ENCODE results near the gene CELF2.

CELF2 gene

DNA sequence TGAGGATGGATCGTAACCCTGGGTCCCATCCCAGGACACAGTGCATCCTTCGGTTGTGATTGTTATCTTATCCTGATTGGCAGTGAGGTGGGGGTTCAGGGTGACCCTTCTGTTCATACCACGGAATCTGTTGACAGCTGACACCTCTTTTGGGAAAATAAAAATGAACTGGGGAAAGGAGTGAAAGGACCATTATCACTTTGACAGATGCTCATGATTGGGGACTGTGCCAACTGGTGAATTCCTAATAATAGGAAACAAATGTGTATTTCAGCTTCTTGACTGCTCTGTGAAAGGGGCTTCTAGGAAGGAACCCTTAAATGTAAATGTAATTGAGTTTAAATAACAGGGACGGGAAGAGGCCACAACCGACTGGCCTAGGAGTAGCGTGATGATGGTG, 65.4 kb downstream of the CELF2 start:
- no peak for ATAC-seq
- TF ChIP-seq CSDC2 (CRISPR knock-in tag; IDR thresholded peaks at IDR 0.05) = no peak
- TF ChIP-seq PPARA (CRISPR knock-in tag; IDR thresholded peaks at IDR 0.05; ENCODE audit: borderline replicate concordance) = no peak
- TF ChIP-seq, protein P1, sequence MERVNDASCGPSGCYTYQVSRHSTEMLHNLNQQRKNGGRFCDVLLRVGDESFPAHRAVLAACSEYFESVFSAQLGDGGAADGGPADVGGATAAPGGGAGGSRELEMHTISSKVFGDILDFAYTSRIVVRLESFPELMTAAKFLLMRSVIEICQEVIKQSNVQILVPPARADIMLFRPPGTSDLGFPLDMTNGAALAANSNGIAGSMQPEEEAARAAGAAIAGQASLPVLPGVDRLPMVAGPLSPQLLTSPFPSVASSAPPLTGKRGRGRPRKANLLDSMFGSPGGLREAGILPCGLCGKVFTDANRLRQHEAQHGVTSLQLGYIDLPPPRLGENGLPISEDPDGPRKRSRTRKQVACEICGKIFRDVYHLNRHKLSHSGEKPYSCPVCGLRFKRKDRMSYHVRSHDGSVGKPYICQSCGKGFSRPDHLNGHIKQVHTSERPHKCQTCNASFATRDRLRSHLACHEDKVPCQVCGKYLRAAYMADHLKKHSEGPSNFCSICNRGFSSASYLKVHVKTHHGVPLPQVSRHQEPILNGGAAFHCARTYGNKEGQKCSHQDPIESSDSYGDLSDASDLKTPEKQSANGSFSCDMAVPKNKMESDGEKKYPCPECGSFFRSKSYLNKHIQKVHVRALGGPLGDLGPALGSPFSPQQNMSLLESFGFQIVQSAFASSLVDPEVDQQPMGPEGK (CRISPR knock-in tag; IDR thresholded peaks at IDR 0.05; ENCODE audit: borderline replicate concordance) = no peak
- no peak for TF ChIP-seq ZNF70 (CRISPR knock-in tag; IDR thresholded peaks at IDR 0.05)
- TF ChIP-seq GLIS3 (CRISPR knock-in tag; IDR thresholded peaks at IDR 0.05) = no peak
- no peak for TF ChIP-seq ISL1 (CRISPR knock-in tag; IDR thresholded peaks at IDR 0.05)
- TF ChIP-seq ZFP3 (CRISPR knock-in tag; IDR thresholded peaks at IDR 0.05) = no peak
- TF ChIP-seq ZFP30 (CRISPR knock-in tag; IDR thresholded peaks at IDR 0.05) = no peak
- TF ChIP-seq ZNF8 (CRISPR knock-in tag; IDR thresholded peaks at IDR 0.05) = no peak
- no peak for TF ChIP-seq TCF4 (CRISPR knock-in tag; IDR thresholded peaks at IDR 0.05; ENCODE audit: borderline replicate concordance)
- TF ChIP-seq BACH2 (CRISPR knock-in tag; IDR thresholded peaks at IDR 0.05; ENCODE audit: borderline replicate concordance) = no peak
- no peak for TF ChIP-seq ARNTL (CRISPR knock-in tag; IDR thresholded peaks at IDR 0.05; ENCODE audit: borderline replicate concordance, low read depth)
- no peak for TF ChIP-seq ZC3H10 (CRISPR knock-in tag; IDR thresholded peaks at IDR 0.05)
- TF ChIP-seq, protein P2, sequence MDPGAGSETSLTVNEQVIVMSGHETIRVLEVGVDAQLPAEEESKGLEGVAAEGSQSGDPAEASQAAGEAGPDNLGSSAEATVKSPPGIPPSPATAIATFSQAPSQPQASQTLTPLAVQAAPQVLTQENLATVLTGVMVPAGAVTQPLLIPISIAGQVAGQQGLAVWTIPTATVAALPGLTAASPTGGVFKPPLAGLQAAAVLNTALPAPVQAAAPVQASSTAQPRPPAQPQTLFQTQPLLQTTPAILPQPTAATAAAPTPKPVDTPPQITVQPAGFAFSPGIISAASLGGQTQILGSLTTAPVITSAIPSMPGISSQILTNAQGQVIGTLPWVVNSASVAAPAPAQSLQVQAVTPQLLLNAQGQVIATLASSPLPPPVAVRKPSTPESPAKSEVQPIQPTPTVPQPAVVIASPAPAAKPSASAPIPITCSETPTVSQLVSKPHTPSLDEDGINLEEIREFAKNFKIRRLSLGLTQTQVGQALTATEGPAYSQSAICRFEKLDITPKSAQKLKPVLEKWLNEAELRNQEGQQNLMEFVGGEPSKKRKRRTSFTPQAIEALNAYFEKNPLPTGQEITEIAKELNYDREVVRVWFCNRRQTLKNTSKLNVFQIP (CRISPR knock-in tag; IDR thresholded peaks at IDR 0.05; ENCODE audit: borderline replicate concordance, low read depth) = no peak
- TF ChIP-seq, protein P3, sequence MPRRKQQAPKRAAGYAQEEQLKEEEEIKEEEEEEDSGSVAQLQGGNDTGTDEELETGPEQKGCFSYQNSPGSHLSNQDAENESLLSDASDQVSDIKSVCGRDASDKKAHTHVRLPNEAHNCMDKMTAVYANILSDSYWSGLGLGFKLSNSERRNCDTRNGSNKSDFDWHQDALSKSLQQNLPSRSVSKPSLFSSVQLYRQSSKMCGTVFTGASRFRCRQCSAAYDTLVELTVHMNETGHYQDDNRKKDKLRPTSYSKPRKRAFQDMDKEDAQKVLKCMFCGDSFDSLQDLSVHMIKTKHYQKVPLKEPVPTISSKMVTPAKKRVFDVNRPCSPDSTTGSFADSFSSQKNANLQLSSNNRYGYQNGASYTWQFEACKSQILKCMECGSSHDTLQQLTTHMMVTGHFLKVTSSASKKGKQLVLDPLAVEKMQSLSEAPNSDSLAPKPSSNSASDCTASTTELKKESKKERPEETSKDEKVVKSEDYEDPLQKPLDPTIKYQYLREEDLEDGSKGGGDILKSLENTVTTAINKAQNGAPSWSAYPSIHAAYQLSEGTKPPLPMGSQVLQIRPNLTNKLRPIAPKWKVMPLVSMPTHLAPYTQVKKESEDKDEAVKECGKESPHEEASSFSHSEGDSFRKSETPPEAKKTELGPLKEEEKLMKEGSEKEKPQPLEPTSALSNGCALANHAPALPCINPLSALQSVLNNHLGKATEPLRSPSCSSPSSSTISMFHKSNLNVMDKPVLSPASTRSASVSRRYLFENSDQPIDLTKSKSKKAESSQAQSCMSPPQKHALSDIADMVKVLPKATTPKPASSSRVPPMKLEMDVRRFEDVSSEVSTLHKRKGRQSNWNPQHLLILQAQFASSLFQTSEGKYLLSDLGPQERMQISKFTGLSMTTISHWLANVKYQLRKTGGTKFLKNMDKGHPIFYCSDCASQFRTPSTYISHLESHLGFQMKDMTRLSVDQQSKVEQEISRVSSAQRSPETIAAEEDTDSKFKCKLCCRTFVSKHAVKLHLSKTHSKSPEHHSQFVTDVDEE (CRISPR knock-in tag; IDR thresholded peaks at IDR 0.05) = no peak
- no peak for TF ChIP-seq ZNF565 (CRISPR knock-in tag; conservative IDR thresholded peaks at IDR 0.05; ENCODE audit: low read depth)
- TF ChIP-seq OSR1 (CRISPR knock-in tag; IDR thresholded peaks at IDR 0.05) = no peak
- no peak for TF ChIP-seq TOX (CRISPR knock-in tag; IDR thresholded peaks at IDR 0.05; ENCODE audit: borderline replicate concordance)

DNA sequence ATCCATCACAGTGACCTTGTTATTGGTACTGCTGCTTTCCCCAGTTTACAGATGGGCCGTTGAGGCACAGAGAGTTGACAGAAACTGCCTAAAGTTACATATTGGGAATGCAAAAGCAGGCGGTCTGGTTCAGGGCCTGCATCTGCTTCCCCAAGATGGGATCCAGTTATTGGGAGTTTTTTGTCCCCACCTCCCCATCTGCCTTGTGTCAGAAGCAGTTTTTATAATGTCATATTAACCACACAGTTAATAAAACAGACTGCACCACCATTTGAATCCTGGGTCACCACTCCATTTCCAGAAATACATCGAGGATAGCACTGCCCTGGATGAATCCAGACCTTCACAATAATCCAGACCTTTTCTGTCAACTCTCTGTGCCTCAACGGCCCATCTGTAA, 67.9 kb downstream of the CELF2 start:
- ATAC-seq = no peak
- TF ChIP-seq SNAI2 (CRISPR knock-in tag; IDR thresholded peaks at IDR 0.05) = no peak

DNA sequence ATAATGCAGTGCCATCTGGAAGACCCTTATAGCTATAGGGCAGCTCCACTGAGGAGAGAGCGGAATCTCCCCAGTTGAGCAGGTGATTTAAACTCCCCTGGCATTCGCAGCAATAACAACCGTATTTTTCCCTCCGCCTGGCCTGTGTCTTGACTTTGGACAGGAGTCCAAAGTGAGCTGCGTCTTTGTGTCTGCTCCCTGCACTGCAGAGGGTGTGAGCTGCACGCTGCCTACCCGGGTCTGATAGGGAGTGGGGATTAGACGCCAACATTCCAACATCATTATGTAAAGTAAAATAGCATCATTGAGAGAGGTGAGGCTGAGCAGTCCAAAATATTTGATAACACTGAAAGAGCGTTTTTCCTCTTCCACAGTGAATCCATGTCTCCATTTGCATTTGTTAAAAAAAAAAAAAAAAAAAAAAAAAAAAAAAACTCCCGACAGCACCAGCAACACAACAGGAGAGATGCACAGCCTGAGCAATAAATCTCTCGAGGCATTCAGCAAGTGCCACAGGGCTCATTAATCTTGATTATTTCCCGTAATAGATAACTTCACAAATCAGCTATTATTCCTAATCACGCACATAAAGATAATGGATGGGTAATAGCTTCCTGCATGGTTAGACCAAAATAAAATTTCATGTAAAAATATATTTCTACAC, 68.6 kb downstream of the CELF2 start:
- TF ChIP-seq, protein P2 (CRISPR knock-in tag; IDR thresholded peaks at IDR 0.05; ENCODE audit: borderline replicate concordance, low read depth) = no peak
- TF ChIP-seq ZNF565 (CRISPR knock-in tag; conservative IDR thresholded peaks at IDR 0.05; ENCODE audit: low read depth) = no peak
- TF ChIP-seq ZNF8 (CRISPR knock-in tag; IDR thresholded peaks at IDR 0.05) = no peak
- TF ChIP-seq, protein P1 (CRISPR knock-in tag; IDR thresholded peaks at IDR 0.05; ENCODE audit: borderline replicate concordance) = no peak
- no peak for TF ChIP-seq BACH2 (CRISPR knock-in tag; IDR thresholded peaks at IDR 0.05; ENCODE audit: borderline replicate concordance)
- no peak for TF ChIP-seq ZFP3 (CRISPR knock-in tag; IDR thresholded peaks at IDR 0.05)
- no peak for TF ChIP-seq ARNTL (CRISPR knock-in tag; IDR thresholded peaks at IDR 0.05; ENCODE audit: borderline replicate concordance, low read depth)
- no peak for TF ChIP-seq ESRRG (CRISPR knock-in tag; IDR thresholded peaks at IDR 0.05)
- TF ChIP-seq PPARA (CRISPR knock-in tag; IDR thresholded peaks at IDR 0.05; ENCODE audit: borderline replicate concordance) = no peak
- no peak for TF ChIP-seq TOX (CRISPR knock-in tag; IDR thresholded peaks at IDR 0.05; ENCODE audit: borderline replicate concordance)
- no peak for TF ChIP-seq OSR1 (CRISPR knock-in tag; IDR thresholded peaks at IDR 0.05)
- no peak for TF ChIP-seq SNAI2 (CRISPR knock-in tag; IDR thresholded peaks at IDR 0.05)
- no peak for ATAC-seq

Measured in SK-N-SH treated with all-trans-retinoic acid at 6 μM for 48 hours (cell line).